ENCODE data around the gene UBE2M. TPM values are rescaled to one million over a fixed set of nuclear protein-coding genes. Genes with fewer than 3 reads are reported as not detected.
A peak's percentile ranks its signal among the peaks of the same experiment; 100 is the strongest.
"Not testable (repeated sequence)": the region's sequence is repeated elsewhere in the genome, so short reads cannot be mapped to it uniquely, and the experiment has no call there.

Gene UBE2M
- polyA plus RNA-seq (2012; ENCODE audit: insufficient read depth, insufficient read length, low read depth) = 219 TPM

DNA sequence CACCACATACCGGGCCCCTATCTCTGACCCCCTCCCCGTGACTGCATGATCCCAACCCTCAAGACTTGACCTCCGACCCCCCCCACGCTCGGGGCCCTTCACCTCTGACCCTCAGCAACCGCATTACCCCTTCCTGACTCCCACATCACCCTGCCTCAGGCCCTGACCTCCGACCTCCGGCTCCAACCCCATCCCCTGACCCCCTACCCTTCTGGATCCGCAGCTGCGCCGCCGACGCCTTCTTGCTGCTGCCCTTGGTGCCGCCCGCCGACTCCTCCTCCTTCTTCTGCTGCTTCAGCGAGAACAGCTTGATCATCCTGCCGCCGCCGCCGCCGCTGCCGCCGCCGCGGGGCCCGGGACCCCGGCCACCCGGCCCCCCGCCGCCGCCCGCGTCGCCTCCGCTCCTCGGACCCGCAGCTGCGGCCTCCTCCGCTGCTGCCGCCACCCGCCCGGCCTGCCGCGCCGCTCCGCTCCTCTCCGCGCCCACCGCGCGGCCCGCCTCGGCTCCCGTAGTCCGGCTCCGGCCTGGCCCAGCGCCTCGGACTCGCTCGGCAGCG lies at the start of gene UBE2M:
UBE2M (minus strand) TSS at position 546 of the 557 bp plus-strand sequence; CDS start at position 316, 230 bp downstream.
- Histone ChIP-seq H3K4me3 (ENCODE audit: low read depth, low read length) (peak within 1 kb of the TSS; percentile 99), H3K4me1 (peaks cover 8% of the 10 kb centered on the region), H3K9me3 (no peaks in the 10 kb centered on the region), H3K27me3 (peaks cover 4% of the 10 kb centered on the region; the same call in 1 of the 2 replicates), H3K36me3 (peaks cover 17% of the 10 kb centered on the region)
- peak; percentile 92 for DNase-seq
- TF ChIP-seq, protein P1, sequence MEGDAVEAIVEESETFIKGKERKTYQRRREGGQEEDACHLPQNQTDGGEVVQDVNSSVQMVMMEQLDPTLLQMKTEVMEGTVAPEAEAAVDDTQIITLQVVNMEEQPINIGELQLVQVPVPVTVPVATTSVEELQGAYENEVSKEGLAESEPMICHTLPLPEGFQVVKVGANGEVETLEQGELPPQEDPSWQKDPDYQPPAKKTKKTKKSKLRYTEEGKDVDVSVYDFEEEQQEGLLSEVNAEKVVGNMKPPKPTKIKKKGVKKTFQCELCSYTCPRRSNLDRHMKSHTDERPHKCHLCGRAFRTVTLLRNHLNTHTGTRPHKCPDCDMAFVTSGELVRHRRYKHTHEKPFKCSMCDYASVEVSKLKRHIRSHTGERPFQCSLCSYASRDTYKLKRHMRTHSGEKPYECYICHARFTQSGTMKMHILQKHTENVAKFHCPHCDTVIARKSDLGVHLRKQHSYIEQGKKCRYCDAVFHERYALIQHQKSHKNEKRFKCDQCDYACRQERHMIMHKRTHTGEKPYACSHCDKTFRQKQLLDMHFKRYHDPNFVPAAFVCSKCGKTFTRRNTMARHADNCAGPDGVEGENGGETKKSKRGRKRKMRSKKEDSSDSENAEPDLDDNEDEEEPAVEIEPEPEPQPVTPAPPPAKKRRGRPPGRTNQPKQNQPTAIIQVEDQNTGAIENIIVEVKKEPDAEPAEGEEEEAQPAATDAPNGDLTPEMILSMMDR (IDR thresholded peaks at IDR 0.05; ENCODE audit: low read depth, low read length) = no peak

DNA sequence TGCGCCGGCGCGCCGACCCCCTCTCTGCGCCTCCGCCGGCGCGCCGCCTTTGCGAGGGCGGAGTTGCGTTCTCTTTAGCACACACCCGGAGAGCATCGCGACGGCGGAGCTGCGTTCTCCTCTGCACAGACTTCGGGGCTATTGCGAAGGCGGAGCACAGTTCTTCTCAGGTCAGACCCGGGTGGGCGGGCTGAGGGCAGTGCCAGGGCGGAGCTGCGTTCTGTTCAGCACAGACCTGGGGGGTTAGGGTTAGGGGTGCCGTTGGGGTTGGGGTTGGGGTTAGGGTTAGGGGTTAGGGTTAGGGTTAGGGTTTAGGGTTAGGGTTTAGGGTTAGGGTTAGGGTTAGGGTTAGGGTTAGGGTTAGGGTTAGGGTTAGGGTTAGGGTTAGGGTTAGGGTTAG lies 48.8 kb upstream of the UBE2M start:
- not testable (repeated sequence) for H3K27me3 ChIP-seq; H3K36me3 ChIP-seq; H3K9me3 ChIP-seq; DNase-seq; H3K4me3 ChIP-seq (ENCODE audit: low read depth, low read length); H3K4me1 ChIP-seq

DNA sequence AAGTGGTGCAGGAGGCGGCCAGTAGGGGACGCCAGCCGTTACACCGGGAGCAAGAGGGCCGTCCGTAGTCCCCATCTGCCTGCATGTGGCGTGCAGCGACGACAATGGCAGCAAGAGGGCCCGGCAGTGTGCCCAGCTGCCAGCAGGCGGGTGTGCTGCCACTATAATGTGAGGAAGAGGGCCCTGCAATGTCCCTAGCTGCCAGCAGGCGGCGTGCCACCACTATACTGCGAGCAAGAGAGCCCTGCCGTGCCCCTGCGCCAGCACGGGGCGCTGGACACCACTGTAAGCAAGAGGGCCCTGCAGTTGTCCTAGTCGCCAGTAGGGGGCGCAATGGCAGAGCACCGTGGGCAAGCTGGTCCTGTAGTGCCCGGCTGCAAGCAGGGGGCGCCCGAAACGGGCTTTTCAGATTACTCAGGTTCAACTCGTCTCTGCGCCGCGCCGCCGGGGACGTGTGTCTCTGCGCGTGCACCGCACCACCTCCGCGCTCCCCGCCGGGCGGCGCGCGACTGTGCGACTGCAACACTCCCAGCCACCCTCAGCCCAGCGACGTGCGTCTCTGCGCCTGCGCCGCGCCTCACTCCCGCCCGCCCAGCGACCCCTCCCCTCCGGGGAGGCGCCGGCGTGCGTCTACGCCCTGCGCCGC lies 48.0 kb upstream of the UBE2M start:
- not testable (repeated sequence) for H3K27me3 ChIP-seq; H3K4me1 ChIP-seq; H3K4me3 ChIP-seq (ENCODE audit: low read depth, low read length); DNase-seq; H3K36me3 ChIP-seq; H3K9me3 ChIP-seq
- TF ChIP-seq, protein P1 (IDR thresholded peaks at IDR 0.05; ENCODE audit: low read depth, low read length) = peak; percentile 21

DNA sequence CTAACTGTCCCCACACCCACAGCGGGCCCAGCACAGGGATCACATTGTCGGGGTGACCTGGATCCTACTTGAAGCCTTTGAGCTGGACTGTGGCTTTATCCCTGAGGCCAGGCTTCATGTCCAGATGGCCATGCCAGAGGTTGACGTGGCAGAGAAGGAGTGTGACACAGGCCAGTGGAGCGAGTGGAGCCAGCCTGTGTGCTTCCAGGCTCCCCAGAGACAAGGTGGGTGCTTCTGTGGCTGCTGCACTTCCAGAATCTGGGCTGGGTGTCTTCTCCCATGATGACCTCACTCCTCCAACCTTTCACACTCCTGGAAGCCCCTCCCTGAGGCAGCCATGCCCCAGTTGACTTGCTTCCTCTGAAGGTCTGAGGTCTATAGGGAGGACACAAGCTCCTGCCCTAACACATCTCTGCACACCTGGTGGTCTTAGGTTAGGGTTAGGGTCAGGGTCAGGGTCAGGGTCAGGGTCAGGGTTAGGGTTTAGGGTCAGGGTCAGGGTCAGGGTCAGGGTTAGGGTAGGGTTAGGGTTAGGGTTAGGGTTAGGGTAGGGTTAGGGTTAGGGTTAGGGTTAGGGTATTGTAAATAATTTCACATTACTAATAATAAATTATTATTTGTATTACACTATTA lies 27.8 kb upstream of the UBE2M start:
- no peak for DNase-seq
- peaks cover 15% of the 10 kb centered on the region for H3K36me3 ChIP-seq
- H3K4me3 ChIP-seq (ENCODE audit: low read depth, low read length) = no peak overlapping the region
- H3K27me3 ChIP-seq = no peaks in the 10 kb centered on the region
- no peaks in the 10 kb centered on the region for H3K9me3 ChIP-seq
- TF ChIP-seq, protein P1 (IDR thresholded peaks at IDR 0.05; ENCODE audit: low read depth, low read length) = no peak
- no peaks in the 10 kb centered on the region for H3K4me1 ChIP-seq

DNA sequence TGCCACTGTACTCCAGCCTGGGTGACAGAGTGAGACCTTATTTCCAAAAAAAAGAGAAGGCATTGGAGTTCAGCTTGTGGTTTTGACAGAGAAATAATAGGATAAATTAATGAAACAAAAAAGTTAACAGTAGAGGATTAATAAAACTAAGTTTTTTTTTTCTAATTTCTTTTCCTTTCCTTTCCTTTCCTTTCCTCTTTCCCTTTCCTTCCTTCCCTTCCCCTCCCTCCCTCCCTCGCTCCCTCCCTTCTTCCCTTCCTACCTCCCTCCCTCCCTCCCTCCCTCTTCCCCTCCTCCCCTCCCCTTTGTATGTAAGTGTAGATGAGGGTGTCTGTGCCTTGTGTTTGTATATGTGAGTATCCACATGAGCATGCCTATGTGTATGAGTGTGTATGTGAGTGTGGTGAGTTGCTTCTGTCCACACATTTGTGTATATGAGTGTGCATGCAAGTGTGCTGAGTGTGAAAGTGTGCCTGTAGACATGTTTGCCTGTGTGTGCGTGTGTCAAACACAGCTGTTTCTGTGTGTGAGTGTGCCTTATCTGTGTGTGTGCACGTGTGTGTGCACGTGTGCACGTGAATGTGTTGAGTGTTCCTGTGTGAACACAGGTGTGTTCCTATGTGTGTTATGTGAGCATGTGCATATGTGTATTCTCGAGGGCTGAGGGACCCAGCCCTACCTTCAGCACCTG lies 27.2 kb upstream of the UBE2M start:
- no peaks in the 10 kb centered on the region for H3K4me1 ChIP-seq
- TF ChIP-seq, protein P1 (IDR thresholded peaks at IDR 0.05; ENCODE audit: low read depth, low read length) = no peak
- no peak for DNase-seq
- H3K36me3 ChIP-seq = peaks cover 16% of the 10 kb centered on the region
- H3K27me3 ChIP-seq = no peaks in the 10 kb centered on the region
- no peaks in the 10 kb centered on the region for H3K9me3 ChIP-seq
- H3K4me3 ChIP-seq (ENCODE audit: low read depth, low read length) = no peak overlapping the region

DNA sequence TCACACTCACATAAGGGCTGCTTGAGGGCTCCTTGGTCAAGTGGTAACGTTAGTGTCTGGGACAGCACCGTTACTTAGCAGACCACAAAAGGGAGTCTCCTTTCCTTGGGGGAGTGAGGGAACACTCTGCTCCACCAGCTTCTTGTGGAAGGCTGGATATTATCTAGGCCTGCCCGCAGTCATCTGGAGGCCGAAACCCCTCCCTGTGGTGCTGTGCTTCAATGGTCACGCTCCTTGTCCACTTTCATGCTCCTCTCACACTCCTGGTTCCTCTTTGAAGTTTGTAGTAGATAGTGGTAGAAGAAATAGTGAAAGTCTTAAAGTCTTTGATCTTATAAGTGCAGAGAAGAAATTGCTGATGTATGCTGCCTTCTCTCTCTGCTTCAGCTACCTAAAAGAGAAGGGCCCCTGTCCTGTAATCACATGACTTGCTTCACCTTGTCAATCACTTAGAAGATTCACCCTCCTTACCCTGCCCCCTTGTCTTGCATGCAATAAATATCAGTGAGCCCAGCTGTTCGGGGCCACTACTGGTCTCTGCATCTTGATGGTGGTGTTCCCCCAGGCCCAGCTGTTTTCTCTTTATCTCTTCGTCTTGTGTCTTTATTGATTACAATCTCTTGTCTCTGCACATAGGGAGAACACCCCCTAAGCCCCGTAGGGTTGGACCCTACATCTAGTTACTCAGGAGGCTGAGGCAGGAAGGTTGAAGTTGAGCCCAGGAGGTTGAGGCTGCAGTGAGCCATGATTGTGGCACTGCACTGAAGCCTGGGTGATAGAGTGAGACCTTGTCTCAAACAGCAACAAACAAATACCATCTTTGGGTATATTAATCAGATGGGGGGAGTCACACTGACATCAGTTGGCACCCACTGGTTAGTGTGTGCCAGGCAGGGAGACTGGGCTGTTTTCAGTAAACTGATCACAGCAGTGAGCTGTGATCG lies 26.4 kb upstream of the UBE2M start:
- Histone ChIP-seq H3K9me3 (no peaks in the 10 kb centered on the region), H3K4me1 (no peaks in the 10 kb centered on the region), H3K36me3 (peaks cover 16% of the 10 kb centered on the region), H3K4me3 (ENCODE audit: low read depth, low read length) (no peak overlapping the region), H3K27me3 (no peaks in the 10 kb centered on the region)
- DNase-seq = no peak
- TF ChIP-seq, protein P1 (IDR thresholded peaks at IDR 0.05; ENCODE audit: low read depth, low read length) = no peak
